GM12864 (cell line): Measurements from ENCODE around the gene CTU2.
"Not testable (repeated sequence)": the region's sequence is repeated elsewhere in the genome, so short reads cannot be mapped to it uniquely, and the experiment has no call there.

Experiments
- DNase-seq: peaks from one replicate; pipeline ENCODE4 v3.0.0-alpha.2; 2011; ENCODE audit warnings: low read depth
- H3K4me3 ChIP-seq: 2 replicates; pipeline ENCODE4 v1.5.1; 2011; ENCODE audit warnings: mild to moderate bottlenecking, low read depth, low read length, control low read depth
- CTCF ChIP-seq: IDR thresholded peaks from 2 replicates; pipeline ENCODE4 v1.5.1; 2011; ENCODE audit warnings: low read depth, mild to moderate bottlenecking, moderate library complexity, low read length, control low read depth, inconsistent platforms; ENCODE audit errors: missing control alignments

Gene CTU2

GRCh38 chr16:88662843-88663606 lies 43.3 kb upstream of the CTU2 start, which contains the start of gene MVD:
TSS of gene MVD (minus strand) at chr16:88663091. CDS start at chr16:88663080, 11 bp downstream.
- no peak for TF ChIP-seq CTCF
- peak within 1 kb of the TSS; percentile 98 for H3K4me3 ChIP-seq
- DNase-seq: peak; percentile 93

- no peak overlapping the region for H3K4me3 ChIP-seq
- no peak for DNase-seq
- TF ChIP-seq CTCF: no peak
Observed at GRCh38 chr16:88665148-88665547, 41.2 kb upstream of the CTU2 start.

GRCh38 chr16:88665570-88665969 lies 40.7 kb upstream of the CTU2 start:
- DNase-seq: no peak
- TF ChIP-seq CTCF: no peak
- no peak overlapping the region for H3K4me3 ChIP-seq

GRCh38 chr16:88667461-88667860 lies 38.8 kb upstream of the CTU2 start:
- TF ChIP-seq CTCF: no peak
- DNase-seq: no peak
- H3K4me3 ChIP-seq: no peak overlapping the region

- not testable (repeated sequence) for H3K4me3 ChIP-seq, DNase-seq
Observed at GRCh38 chr16:88669493-88669892, 36.8 kb upstream of the CTU2 start.

GRCh38 chr16:88669980-88670379 lies 36.3 kb upstream of the CTU2 start:
- DNase-seq: no peak
- no peak for TF ChIP-seq CTCF
- no peak overlapping the region for H3K4me3 ChIP-seq

- H3K4me3 ChIP-seq: no peak overlapping the region
- DNase-seq: no peak
- no peak for TF ChIP-seq CTCF
Observed at GRCh38 chr16:88671806-88672205, 34.5 kb upstream of the CTU2 start.
